HCT116 (cell line): ENCODE data around the gene P2RY14. TPM values are rescaled to one million over a fixed set of nuclear protein-coding genes. Genes with fewer than 3 reads are reported as not detected.
A peak's percentile ranks its signal among the peaks of the same experiment; 100 is the strongest.

Experiments
- ATAC-seq: fragments of 200-7000 bp; cut with Tn5 transposase; 2 replicates; pipeline ENCODE4 v1.9.1; 2020; ENCODE audit warnings: mild to moderate bottlenecking, moderate library complexity
- BruUV-seq: library from RNA; stranded (reverse); fragments of 400-500 nt; replicated peaks from 2 replicates; lab custom pipeline; 2021; lab: Mats Ljungman, UMichigan
- CTCF ChIA-PET: fragments of 300-600 bp; sonication (Branson Sonifier 250); formaldehyde crosslinking; loops from one replicate; lab custom pipeline; 2021; ENCODE audit warnings: antibody characterized with exemption; lab: Charles Lee
- POLR2A ChIA-PET: fragments of 300-600, 350-600 bp; sonication (Branson Sonifier 250); formaldehyde crosslinking; loops from one replicate; lab custom pipeline; 2021; ENCODE audit warnings: antibody characterized with exemption; lab: Charles Lee
- RAD21 ChIA-PET, 2 experiments: fragments of 300-600 bp; sonication (Branson Sonifier 250); formaldehyde crosslinking; loops; one replicate each; lab custom pipeline; 2023; ENCODE audit warnings: low total read pairs in 2 of 2; ENCODE audit not compliant: uncharacterized antibody in 2 of 2, unreplicated experiment in 2 of 2, low non-redundant PET in 1 of 2; lab: Charles Lee
- DNase-seq: peaks from one replicate; pipeline ENCODE4 v3.0.0-alpha.2; 2010; ENCODE audit warnings: low read depth, low spot score
- H2AFZ ChIP-seq: fragments of 200-600 bp; shearing (Covaris generic), sonication (generic); 2 replicates; pipeline ENCODE4 v1.6.1; 2017; ENCODE audit warnings: low read depth, mixed run types, mixed read lengths, antibody characterized with exemption, low read length; ENCODE audit not compliant: poor library complexity, severe bottlenecking
- H3K27ac ChIP-seq: 2 replicates; pipeline ENCODE4 v1.5.1; 2012; ENCODE audit warnings: low read depth, low read length
- H3K27me3 ChIP-seq: fragments of 200-600 bp; sonication (generic); 2 replicates; pipeline ENCODE4 v1.6.1; 2016; ENCODE audit warnings: mixed run types, low read length, mixed read lengths; ENCODE audit not compliant: insufficient read depth
- H3K36me3 ChIP-seq, 2 experiments: fragments of 200-500 bp in 1 of 2; fragments of 200-600 bp in 1 of 2; sonication (Bioruptor generic) in 1 of 2; sonication (generic) in 1 of 2; 2 replicates each; pipeline versions ENCODE4 v1.5.1 to v1.6.1; 2014 to 2016; ENCODE audit warnings: low read length in 2 of 2, inconsistent platforms in 1 of 2, mixed read lengths in 1 of 2, mixed run types in 1 of 2; ENCODE audit not compliant: insufficient read depth in 2 of 2, control insufficient read depth in 1 of 2
- H3K4me1 ChIP-seq, 2 experiments: fragments of 200-600 bp in 1 of 2; sonication (generic) in 1 of 2; 2 replicates each; pipeline versions ENCODE4 v1.5.1 to v1.6.1; 2012 to 2017; ENCODE audit warnings: low read length in 2 of 2, inconsistent platforms in 1 of 2, mild to moderate bottlenecking in 1 of 2, mixed read lengths in 1 of 2, mixed run types in 1 of 2, moderate library complexity in 1 of 2; ENCODE audit not compliant: insufficient read depth in 2 of 2, control insufficient read depth in 1 of 2
- H3K4me2 ChIP-seq: fragments of 200-600 bp; sonication (generic); 2 replicates; pipeline ENCODE4 v1.6.1; 2017; ENCODE audit warnings: mixed run types, low read length, mixed read lengths
- H3K4me3 ChIP-seq, 2 experiments: fragments of 200-600 bp in 1 of 2; sonication (generic) in 1 of 2; replicated peaks in 1 of 2; 2 replicates each; pipeline ENCODE4 v1.5.1; 2011 to 2016; ENCODE audit warnings: low read length in 2 of 2, control low read depth in 1 of 2, low read depth in 1 of 2, mild to moderate bottlenecking in 1 of 2, mixed read lengths in 1 of 2, mixed run types in 1 of 2
- H3K79me2 ChIP-seq: fragments of 200-600 bp; sonication (generic); 2 replicates; pipeline ENCODE4 v1.6.1; 2017; ENCODE audit warnings: mild to moderate bottlenecking, mixed run types, low read length, moderate library complexity, mixed read lengths; ENCODE audit not compliant: insufficient read depth
- H3K9ac ChIP-seq: fragments of 200-600 bp; sonication (generic); 2 replicates; pipeline ENCODE4 v1.6.1; 2016; ENCODE audit warnings: low read length, mixed read lengths
- H3K9me2 ChIP-seq: fragments of 200-600 bp; sonication (generic), shearing (Covaris generic); 2 replicates; pipeline ENCODE4 v1.6.1; 2017; ENCODE audit warnings: mixed run types, mild to moderate bottlenecking, moderate library complexity; ENCODE audit not compliant: insufficient read depth
- H3K9me3 ChIP-seq, 2 experiments: fragments of 200-500 bp in 1 of 2; fragments of 200-600 bp in 1 of 2; sonication (Bioruptor generic) in 1 of 2; sonication (generic) in 1 of 2; 2 replicates each; pipeline ENCODE4 v1.6.1; 2014 to 2017; ENCODE audit warnings: low read length in 2 of 2, mixed read lengths in 2 of 2, inconsistent platforms in 1 of 2, low read depth in 1 of 2, mild to moderate bottlenecking in 1 of 2, mixed run types in 1 of 2, moderate library complexity in 1 of 2; ENCODE audit not compliant: control insufficient read depth in 1 of 2, insufficient read depth in 1 of 2
- H4K20me1 ChIP-seq: fragments of 200-600 bp; sonication (generic), shearing (Covaris generic); 2 replicates; pipeline ENCODE4 v1.6.1; 2017; ENCODE audit warnings: mixed run types, mild to moderate bottlenecking, moderate library complexity; ENCODE audit not compliant: insufficient read depth
- CBX3 ChIP-seq: IDR thresholded peaks from 2 replicates; pipeline ENCODE4 v1.6.1; 2012; ENCODE audit warnings: low read depth
- CEBPB ChIP-seq: IDR thresholded peaks from 2 replicates; pipeline ENCODE4 v1.6.1; 2012; ENCODE audit warnings: low read depth
- ELF1 ChIP-seq: IDR thresholded peaks from 2 replicates; pipeline ENCODE4 v1.6.1; 2012; ENCODE audit warnings: low read depth, borderline replicate concordance
- EZH2 ChIP-seq: fragments of 200-600 bp; sonication (generic); IDR thresholded peaks from 2 replicates; pipeline ENCODE4 v1.6.1; 2017; ENCODE audit warnings: antibody characterized with exemption, mixed run types
- EZH2phosphoT487 ChIP-seq: fragments of 200-600 bp; IDR thresholded peaks from 2 replicates; pipeline ENCODE4 v1.6.1; 2018; ENCODE audit warnings: antibody characterized with exemption, borderline replicate concordance
- JUND ChIP-seq: IDR thresholded peaks from 2 replicates; pipeline ENCODE4 v1.6.1; 2012
- POLR2AphosphoS5 ChIP-seq: IDR thresholded peaks from 2 replicates; pipeline ENCODE4 v1.6.1; 2011; ENCODE audit warnings: mild to moderate bottlenecking, low read depth, low read length, moderate library complexity
- RAD21 ChIP-seq: IDR thresholded peaks from 2 replicates; pipeline ENCODE4 v1.6.1; 2012; ENCODE audit warnings: low read depth, mild to moderate bottlenecking
- SIN3A ChIP-seq: IDR thresholded peaks from 2 replicates; pipeline ENCODE4 v1.6.1; 2012; ENCODE audit warnings: low read depth
- TCF7L2 ChIP-seq: IDR thresholded peaks from 2 replicates; pipeline ENCODE4 v1.7.0; 2011; ENCODE audit warnings: borderline replicate concordance, inconsistent platforms; ENCODE audit not compliant: insufficient read depth, insufficient read length; ENCODE audit errors: extremely low read depth
- YY1 ChIP-seq: IDR thresholded peaks from 2 replicates; pipeline ENCODE4 v1.6.1; 2011; ENCODE audit warnings: low read length, low read depth, moderate library complexity, mild to moderate bottlenecking; ENCODE audit not compliant: insufficient replicate concordance; ENCODE audit errors: extremely low read depth
- ZNF274 ChIP-seq: fragments of 200-500 bp; sonication (Bioruptor generic); IDR thresholded peaks from 2 replicates; pipeline ENCODE4 v1.6.1; 2014; ENCODE audit warnings: mild to moderate bottlenecking, low read depth, low read length, inconsistent platforms
- intact Hi-C: fragments of 100-400 bp; cut with micrococcal nuclease; formaldehyde crosslinking; loops from 2 replicates; pipeline ENCODE4 v1.10.0; 2022
- total RNA-seq: library from RNA; stranded (reverse); gene quantifications from one replicate; pipeline ENCODE4 v1.2.1, GENCODE V29; 2021; ENCODE audit not compliant: unreplicated experiment
- TF ChIP-seq, protein P1 (sequence below), 3 experiments: fragments of 200-600 bp in 1 of 3; sonication (generic) in 1 of 3; IDR thresholded peaks in 2 of 3; conservative IDR thresholded peaks in 1 of 3; 2 replicates each; pipeline ENCODE4 v1.5.1; 2012 to 2017; ENCODE audit warnings: low read depth in 2 of 3, low read length in 2 of 3, antibody characterized with exemption in 1 of 3, borderline replicate concordance in 1 of 3, control low read depth in 1 of 3, mild to moderate bottlenecking in 1 of 3, mixed read lengths in 1 of 3, mixed run types in 1 of 3, moderate library complexity in 1 of 3; ENCODE audit not compliant: insufficient read depth in 1 of 3
- TF ChIP-seq, protein P2 (sequence below): IDR thresholded peaks from 2 replicates; pipeline ENCODE4 v1.6.1; 2012

Gene P2RY14
- total RNA-seq, 1 experiment from 2014 or later = not detected

DNA sequence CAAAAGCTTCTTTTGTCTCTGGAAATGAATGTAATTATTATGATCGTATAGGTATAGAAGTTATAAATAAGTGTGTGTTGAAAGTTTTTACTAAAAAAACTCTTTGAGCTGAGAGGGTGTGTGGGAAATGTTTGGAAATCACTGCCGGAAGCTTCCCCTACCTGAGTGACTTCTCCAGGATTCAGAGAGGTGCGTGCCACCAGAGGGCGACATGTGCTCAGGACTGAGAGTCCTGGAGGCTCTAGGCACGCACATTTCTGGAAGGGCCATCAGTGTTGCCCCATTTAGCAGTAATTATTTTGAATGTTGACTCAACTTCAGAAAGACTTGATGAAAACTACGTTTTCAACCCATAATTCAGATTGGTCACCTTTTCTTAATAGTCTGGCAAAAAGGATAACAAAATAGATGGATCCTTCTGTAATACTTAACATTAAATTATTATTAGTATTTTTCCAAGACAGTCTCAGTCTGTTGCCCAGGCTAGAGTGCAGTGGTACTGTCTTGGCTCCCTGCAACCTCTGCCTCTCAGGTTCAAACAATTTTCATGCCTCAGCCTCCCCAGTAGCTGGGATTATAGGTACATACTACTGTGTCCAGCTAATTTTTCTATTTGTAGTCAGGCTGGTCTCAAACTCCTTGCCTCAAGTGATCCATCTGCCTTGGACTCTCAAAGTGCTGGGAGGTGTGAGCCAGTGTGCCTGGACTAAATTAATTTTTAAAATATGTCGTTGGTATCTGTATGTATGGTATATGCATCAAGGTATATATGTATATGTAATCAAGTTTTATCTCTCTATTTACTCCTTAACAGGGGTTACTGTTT is 109.9 kb downstream of the P2RY14 start:
- no peaks in the 10 kb centered on the region for H4K20me1 ChIP-seq
- intact Hi-C loops = loop anchor here (1.0 to 5.0 kb wide), 3 partner anchors 115 to 749 kb away; no protein-coding TSS in a partner anchor
- RAD21 ChIA-PET = interaction anchor here in 1 of 2 experiments (1.4 kb wide), 1 partner anchor 112 kb away, joined by 6 read pairs; no protein-coding TSS in a partner anchor
- H3K4me1 ChIP-seq = no peaks in the 10 kb centered on the region
- no peak overlapping the region for H3K4me3 ChIP-seq
- peak; percentile 99 for ATAC-seq
- no peaks in the 10 kb centered on the region for H3K9me2 ChIP-seq
- peak; percentile 47 for DNase-seq
- TF ChIP-seq EZH2phosphoT487 = no peak
- TF ChIP-seq EZH2 = no peak
- TF ChIP-seq, protein P1, sequence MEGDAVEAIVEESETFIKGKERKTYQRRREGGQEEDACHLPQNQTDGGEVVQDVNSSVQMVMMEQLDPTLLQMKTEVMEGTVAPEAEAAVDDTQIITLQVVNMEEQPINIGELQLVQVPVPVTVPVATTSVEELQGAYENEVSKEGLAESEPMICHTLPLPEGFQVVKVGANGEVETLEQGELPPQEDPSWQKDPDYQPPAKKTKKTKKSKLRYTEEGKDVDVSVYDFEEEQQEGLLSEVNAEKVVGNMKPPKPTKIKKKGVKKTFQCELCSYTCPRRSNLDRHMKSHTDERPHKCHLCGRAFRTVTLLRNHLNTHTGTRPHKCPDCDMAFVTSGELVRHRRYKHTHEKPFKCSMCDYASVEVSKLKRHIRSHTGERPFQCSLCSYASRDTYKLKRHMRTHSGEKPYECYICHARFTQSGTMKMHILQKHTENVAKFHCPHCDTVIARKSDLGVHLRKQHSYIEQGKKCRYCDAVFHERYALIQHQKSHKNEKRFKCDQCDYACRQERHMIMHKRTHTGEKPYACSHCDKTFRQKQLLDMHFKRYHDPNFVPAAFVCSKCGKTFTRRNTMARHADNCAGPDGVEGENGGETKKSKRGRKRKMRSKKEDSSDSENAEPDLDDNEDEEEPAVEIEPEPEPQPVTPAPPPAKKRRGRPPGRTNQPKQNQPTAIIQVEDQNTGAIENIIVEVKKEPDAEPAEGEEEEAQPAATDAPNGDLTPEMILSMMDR (IDR thresholded peaks at IDR 0.05 in 2 of 3, conservative IDR thresholded peaks at IDR 0.05 in 1 of 3; ENCODE audit: borderline replicate concordance in 1 of 3, insufficient read depth in 1 of 3, low read depth in 2 of 3, low read length in 2 of 3) = peak; percentile 78 to 90 (median 88)
- TF ChIP-seq JUND = no peak
- TF ChIP-seq TCF7L2 = no peak
- TF ChIP-seq CBX3 = no peak
- no peak for TF ChIP-seq ZNF274
- TF ChIP-seq CEBPB = no peak
- TF ChIP-seq YY1 = no peak
- TF ChIP-seq RAD21 = peak; percentile 91
- TF ChIP-seq, protein P2, sequence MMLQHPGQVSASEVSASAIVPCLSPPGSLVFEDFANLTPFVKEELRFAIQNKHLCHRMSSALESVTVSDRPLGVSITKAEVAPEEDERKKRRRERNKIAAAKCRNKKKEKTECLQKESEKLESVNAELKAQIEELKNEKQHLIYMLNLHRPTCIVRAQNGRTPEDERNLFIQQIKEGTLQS = no peak
- no peak for TF ChIP-seq SIN3A
- no peak for TF ChIP-seq ELF1
- no peak for TF ChIP-seq POLR2AphosphoS5
- H3K79me2 ChIP-seq = no peaks in the 10 kb centered on the region
- no peak overlapping the region for H3K27ac ChIP-seq
- BruUV-seq = no TSS peak
- POLR2A ChIA-PET = no interaction called here
- no peak overlapping the region for H3K9ac ChIP-seq
- no peaks in the 10 kb centered on the region for H3K36me3 ChIP-seq
- no peak overlapping the region for H3K4me2 ChIP-seq
- no peak overlapping the region for H2AFZ ChIP-seq
- CTCF ChIA-PET = interaction anchor here (0.6 to 1.7 kb wide), 11 partner anchors 10 to 230 kb away, joined by 3 to 9 read pairs (median 4); no protein-coding TSS in a partner anchor
- H3K9me3 ChIP-seq = no peaks in the 10 kb centered on the region
- no peaks in the 10 kb centered on the region for H3K27me3 ChIP-seq
